Measurements from ENCODE around the gene TMEM31.

DNA sequence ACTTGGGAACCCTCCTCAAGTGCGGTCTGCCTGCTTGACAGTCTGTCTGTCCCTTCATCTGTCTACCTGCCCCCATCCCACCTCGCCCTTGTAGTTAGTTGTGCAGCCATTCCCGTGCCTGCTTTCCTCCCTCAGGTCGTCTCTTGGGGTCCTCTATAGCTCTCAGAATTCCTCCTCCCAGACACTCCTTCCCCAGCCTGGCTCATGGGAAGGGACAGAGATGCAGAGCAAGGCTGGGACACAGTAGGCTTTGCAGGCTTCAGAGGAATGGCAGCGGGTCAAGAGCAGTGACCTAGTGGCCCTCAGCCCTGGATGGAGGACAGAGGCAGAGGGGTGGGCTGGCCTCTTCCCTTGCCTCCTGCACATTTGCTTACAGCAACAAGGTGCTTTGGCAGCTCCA lies 18.3 kb downstream of the TMEM31 start:
- TF ChIP-seq EZH2phosphoT487 (IDR thresholded peaks at IDR 0.05; ENCODE audit: insufficient read depth, low read depth) (no peak), EZH2 (IDR thresholded peaks at IDR 0.05; ENCODE audit: insufficient read depth, poor library complexity, severe bottlenecking) (no peak)

Data from GM23248 (cell line).